Right atrium auricular region (tissue), 2 donors: ENCODE results near the gene CDK14. TPM values are rescaled to one million over a fixed set of nuclear protein-coding genes. Genes with fewer than 3 reads are reported as not detected.

ENCODE experiments used
- DNase-seq: peaks from one replicate; pipeline ENCODE4 v3.0.0-alpha.2; 2019; ENCODE audit warnings: low spot score
- H3K27ac ChIP-seq, 2 donors: fragments of 200-600 bp; sonication (generic); 1 replicate in 1 of 2; 2 replicates in 1 of 2; pipeline ENCODE4 v1.5.1; 2016 to 2019
- H3K27me3 ChIP-seq, 2 donors: fragments of 200-600 bp; sonication (generic); one replicate each; pipeline versions ENCODE4 v1.5.1 to v1.6.0; 2017 to 2019
- H3K36me3 ChIP-seq: fragments of 200-600 bp; sonication (generic); one replicate; pipeline ENCODE4 v1.5.1; 2016
- H3K4me1 ChIP-seq, 2 donors: fragments of 200-600 bp; sonication (generic); one replicate each; pipeline versions ENCODE4 v1.5.1 to v1.6.0; 2017 to 2019
- H3K4me3 ChIP-seq, 2 donors: fragments of 200-600 bp; sonication (generic); 1 replicate in 1 of 2; 2 replicates in 1 of 2; pipeline ENCODE4 v1.5.1; 2017 to 2019; ENCODE audit warnings: mild to moderate bottlenecking in 1 of 2, moderate library complexity in 1 of 2
- H3K9me3 ChIP-seq, 2 donors: fragments of 200-600 bp; sonication (generic); one replicate each; pipeline ENCODE4 v1.5.1; 2019
- total RNA-seq, 2 donors: library from RNA; depleted of rRNA; stranded (reverse); fragments of >200 nt; gene quantifications; one replicate each; pipeline ENCODE4 v1.1.0, GENCODE V29; 2016
- TF ChIP-seq, protein P1 (sequence below), 2 donors: fragments of 200-600 bp; sonication (generic); IDR thresholded peaks; one replicate each; pipeline ENCODE4 v1.5.1; 2019; ENCODE audit warnings: antibody characterized with exemption in 2 of 2

The CDK14 gene
- total RNA-seq, 2 donors from 2014 or later: 21.5 to 37.9 TPM

DNA sequence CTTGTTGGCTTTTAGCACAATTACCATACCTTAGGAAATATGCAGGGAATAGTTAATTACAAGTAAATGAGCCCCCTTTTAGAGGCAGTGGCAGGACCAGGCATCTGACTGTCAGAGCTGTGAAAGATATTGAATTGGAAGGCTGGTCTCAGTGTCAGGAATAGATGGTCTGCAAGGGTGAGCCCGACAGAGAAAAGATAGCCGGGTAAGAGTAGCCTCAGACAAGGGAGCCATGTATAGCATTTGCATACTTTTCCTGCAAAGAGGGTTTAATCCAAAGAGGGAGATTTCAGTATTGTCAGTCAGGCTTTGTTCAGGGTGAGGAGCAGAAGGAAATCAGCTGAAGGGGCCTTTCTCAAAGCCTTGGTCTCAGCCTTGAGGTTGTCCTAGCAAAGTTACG is 539.2 kb downstream of the CDK14 start:
- no peaks in the 10 kb centered on the region for H3K27me3 ChIP-seq
- H3K4me1 ChIP-seq: no peaks in the 10 kb centered on the region
- no peak for DNase-seq
- H3K4me3 ChIP-seq: no peak overlapping the region
- TF ChIP-seq, protein P1, sequence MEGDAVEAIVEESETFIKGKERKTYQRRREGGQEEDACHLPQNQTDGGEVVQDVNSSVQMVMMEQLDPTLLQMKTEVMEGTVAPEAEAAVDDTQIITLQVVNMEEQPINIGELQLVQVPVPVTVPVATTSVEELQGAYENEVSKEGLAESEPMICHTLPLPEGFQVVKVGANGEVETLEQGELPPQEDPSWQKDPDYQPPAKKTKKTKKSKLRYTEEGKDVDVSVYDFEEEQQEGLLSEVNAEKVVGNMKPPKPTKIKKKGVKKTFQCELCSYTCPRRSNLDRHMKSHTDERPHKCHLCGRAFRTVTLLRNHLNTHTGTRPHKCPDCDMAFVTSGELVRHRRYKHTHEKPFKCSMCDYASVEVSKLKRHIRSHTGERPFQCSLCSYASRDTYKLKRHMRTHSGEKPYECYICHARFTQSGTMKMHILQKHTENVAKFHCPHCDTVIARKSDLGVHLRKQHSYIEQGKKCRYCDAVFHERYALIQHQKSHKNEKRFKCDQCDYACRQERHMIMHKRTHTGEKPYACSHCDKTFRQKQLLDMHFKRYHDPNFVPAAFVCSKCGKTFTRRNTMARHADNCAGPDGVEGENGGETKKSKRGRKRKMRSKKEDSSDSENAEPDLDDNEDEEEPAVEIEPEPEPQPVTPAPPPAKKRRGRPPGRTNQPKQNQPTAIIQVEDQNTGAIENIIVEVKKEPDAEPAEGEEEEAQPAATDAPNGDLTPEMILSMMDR (IDR thresholded peaks at IDR 0.05): no peak
- no peak overlapping the region for H3K27ac ChIP-seq
- H3K9me3 ChIP-seq: no peaks in the 10 kb centered on the region
- H3K36me3 ChIP-seq: no peaks in the 10 kb centered on the region

DNA sequence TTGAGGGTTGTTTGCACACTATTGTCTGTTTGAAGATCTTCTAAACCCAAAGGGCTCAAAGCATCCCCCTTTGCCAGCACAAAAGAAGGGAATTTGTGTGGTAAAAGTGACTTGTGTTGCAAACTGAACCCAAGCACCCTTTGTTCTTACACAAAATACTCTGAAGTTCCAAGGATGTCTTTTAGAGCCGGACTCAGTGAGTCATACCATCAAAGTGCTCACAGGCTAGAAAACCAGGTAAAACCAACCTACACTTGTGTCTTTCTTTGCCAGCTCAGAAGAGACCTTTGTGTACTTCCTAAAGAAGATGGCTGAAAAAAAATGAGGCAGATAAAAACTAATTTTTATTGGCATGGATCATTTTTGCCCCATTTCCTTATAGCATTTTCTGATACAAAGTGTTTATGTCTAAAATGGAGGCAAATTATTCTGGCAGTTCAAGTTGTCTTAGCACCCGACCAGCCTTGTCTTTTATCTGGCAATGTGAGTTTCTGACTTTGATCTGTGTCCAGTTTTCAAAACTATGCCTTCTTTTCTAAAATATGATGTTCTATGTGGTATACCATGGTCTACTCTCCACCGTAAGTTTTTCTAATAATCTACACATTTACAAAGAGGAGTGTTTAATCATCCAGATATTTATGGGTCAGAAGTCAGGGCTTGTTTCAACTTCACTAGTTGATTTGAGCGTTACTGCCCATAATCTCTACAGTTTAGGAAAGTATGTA is 539.7 kb downstream of the CDK14 start:
- Histone ChIP-seq H3K27me3 (no peaks in the 10 kb centered on the region), H3K4me1 (no peaks in the 10 kb centered on the region), H3K27ac (no peak overlapping the region), H3K9me3 (no peaks in the 10 kb centered on the region), H3K4me3 (no peak overlapping the region), H3K36me3 (no peaks in the 10 kb centered on the region)
- TF ChIP-seq, protein P1 (IDR thresholded peaks at IDR 0.05): no peak
- DNase-seq: no peak

DNA sequence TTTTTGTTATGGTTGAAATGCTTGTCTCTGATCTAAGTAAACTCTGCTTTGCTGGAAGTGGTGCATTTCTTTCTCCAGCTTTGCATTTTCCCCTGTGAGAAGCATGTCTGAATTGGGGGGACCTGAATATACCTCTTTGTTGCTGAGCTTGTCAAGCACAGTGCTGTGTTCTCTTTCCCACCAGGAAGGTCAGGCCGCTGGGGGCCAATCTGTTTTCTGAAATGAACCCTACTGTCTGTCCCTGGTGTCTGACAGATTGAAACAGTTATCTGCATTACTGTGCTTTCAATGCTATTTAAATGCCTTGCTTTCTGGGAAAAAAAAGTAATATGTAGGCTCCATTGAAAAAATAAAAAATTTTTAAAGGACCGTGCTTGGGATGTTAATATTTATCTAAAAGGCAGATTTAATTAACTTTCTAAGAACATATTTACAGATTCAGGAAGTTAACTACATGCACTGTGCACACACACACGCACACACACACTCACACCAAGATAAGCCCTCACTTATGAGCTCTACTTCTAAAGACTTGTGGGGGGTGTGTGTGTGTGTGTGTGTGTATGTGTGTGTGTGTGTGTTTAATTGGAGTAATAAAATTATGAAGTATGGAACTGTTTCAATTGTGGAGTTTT is 541.1 kb downstream of the CDK14 start:
- no peaks in the 10 kb centered on the region for H3K36me3 ChIP-seq

DNA sequence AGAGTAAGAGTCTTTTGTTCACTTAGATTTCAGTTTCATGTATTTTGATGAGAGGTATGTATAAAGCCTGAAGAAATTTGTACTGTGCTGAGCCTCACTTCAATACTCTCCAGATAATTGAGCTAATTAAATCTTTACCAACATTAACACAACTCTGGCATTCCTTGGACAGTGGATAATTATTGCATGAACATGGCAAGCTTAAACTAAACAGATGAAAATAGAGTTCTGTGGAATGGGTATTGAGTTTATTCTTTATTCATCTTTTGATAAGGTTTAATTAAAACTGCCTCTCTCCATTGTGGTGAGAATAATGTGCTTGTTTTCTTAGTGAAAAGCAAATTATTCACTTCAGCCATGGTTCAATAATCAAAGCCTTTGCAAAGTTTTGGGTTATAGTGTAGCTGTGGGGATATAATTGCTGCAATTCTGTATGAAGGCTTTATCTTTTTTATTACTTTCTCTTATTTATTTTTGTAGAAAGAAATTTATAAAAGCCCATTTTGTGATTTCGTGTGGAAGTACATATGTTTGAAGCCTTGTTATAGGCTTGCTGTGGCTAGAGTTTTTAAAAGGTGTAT is 541.8 kb downstream of the CDK14 start:
- Histone ChIP-seq H3K27me3 (no peaks in the 10 kb centered on the region), H3K4me1 (no peaks in the 10 kb centered on the region), H3K27ac (no peak overlapping the region), H3K36me3 (no peaks in the 10 kb centered on the region), H3K9me3 (no peaks in the 10 kb centered on the region), H3K4me3 (no peak overlapping the region)
- TF ChIP-seq, protein P1 (IDR thresholded peaks at IDR 0.05): no peak
- DNase-seq: no peak

More for the DNA sequence above, 541.1 kb downstream of the CDK14 start:
- Histone ChIP-seq H3K27me3 (no peaks in the 10 kb centered on the region), H3K4me3 (no peak overlapping the region), H3K4me1 (no peaks in the 10 kb centered on the region), H3K27ac (no peak overlapping the region), H3K9me3 (no peaks in the 10 kb centered on the region)
- no peak for DNase-seq
- TF ChIP-seq, protein P1 (IDR thresholded peaks at IDR 0.05): no peak

DNA sequence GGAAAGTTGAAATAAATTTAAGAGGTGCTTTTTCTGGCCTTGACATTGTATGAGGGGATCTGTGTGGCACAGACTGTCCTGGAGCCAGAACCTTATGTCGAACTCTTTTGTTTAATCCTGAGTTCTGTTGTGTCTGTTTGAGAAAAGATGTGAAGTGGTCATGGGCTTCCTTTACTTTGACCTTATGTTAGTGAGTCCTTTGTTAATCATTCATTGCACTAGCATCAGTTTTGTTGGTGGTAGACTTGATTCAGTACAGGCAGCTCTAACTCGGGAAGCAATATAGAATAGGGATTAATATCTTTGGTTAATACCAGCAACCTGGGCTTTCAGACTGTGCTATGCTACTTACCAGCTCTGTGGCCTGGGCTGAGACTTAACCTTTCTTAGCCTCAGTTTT is 544.2 kb downstream of the CDK14 start:
- TF ChIP-seq, protein P1 (IDR thresholded peaks at IDR 0.05): no peak
- H3K4me1 ChIP-seq: no peaks in the 10 kb centered on the region
- H3K4me3 ChIP-seq: no peak overlapping the region
- no peaks in the 10 kb centered on the region for H3K9me3 ChIP-seq
- DNase-seq: no peak
- H3K27ac ChIP-seq: no peak overlapping the region
- H3K36me3 ChIP-seq: no peaks in the 10 kb centered on the region
- no peaks in the 10 kb centered on the region for H3K27me3 ChIP-seq
